ENCODE results near the gene TMEM190. TPM values are rescaled to one million over a fixed set of nuclear protein-coding genes. Genes with fewer than 3 reads are reported as not detected.

TMEM190 gene
- total RNA-seq, 1 donor from 2014 or later, result not detected

GRCh38 chr19:55385724-55386492 is 9.3 kb downstream of the TMEM190 start, which contains the start of gene RPL28:
TSS of gene RPL28 (plus strand) at chr19:55385932. CDS start at chr19:55386358, 426 bp downstream.
- peaks cover 38% of the 10 kb centered on the region for H3K4me1 ChIP-seq
- ATAC-seq (peak; percentile 89), DNase-seq (peak; percentile 98)
- H3K27ac ChIP-seq, result peak within 1 kb of the TSS; percentile 93
- H3K36me3 ChIP-seq, result peaks cover 34% of the 10 kb centered on the region
- no peaks in the 10 kb centered on the region for H3K9me3 ChIP-seq
- intact Hi-C loops (cut with DNase I), result no loop called here
- peak within 1 kb of the TSS; percentile 96 for H3K4me3 ChIP-seq
- no peaks in the 10 kb centered on the region for H3K27me3 ChIP-seq
- TF ChIP-seq CTCF (IDR thresholded peaks at IDR 0.05), result no peak

- TF ChIP-seq CTCF (IDR thresholded peaks at IDR 0.05), result no peak
- Histone ChIP-seq H3K4me1 (peaks cover 38% of the 10 kb centered on the region), H3K9me3 (no peaks in the 10 kb centered on the region), H3K27me3 (no peaks in the 10 kb centered on the region), H3K27ac (peak overlapping the region; percentile 93), H3K4me3 (peak overlapping the region; percentile 96), H3K36me3 (peaks cover 37% of the 10 kb centered on the region)
- DNase-seq (no peak), ATAC-seq (no peak)
- intact Hi-C loops (cut with DNase I), result no loop called here
Measured at GRCh38 chr19:55386493-55386971, 9.9 kb downstream of the TMEM190 start.

- no peak for ATAC-seq
- peaks cover 43% of the 10 kb centered on the region for H3K36me3 ChIP-seq
- peaks cover 36% of the 10 kb centered on the region for H3K4me1 ChIP-seq
- no peak overlapping the region for H3K27ac ChIP-seq
- no peaks in the 10 kb centered on the region for H3K9me3 ChIP-seq
- no peak for DNase-seq
- H3K4me3 ChIP-seq, result peak overlapping the region; percentile 96
- H3K27me3 ChIP-seq, result no peaks in the 10 kb centered on the region
- TF ChIP-seq CTCF (IDR thresholded peaks at IDR 0.05), result no peak
- intact Hi-C loops (cut with DNase I), result no loop called here
Measured at GRCh38 chr19:55387736-55388497, 11.3 kb downstream of the TMEM190 start.

GRCh38 chr19:55389386-55390317 is 13.0 kb downstream of the TMEM190 start:
- intact Hi-C loops (cut with DNase I), result no loop called here

More at GRCh38 chr19:55389386-55390317, 13.0 kb downstream of the TMEM190 start:
- H3K4me3 ChIP-seq, result no peak overlapping the region
- H3K36me3 ChIP-seq, result peaks cover 43% of the 10 kb centered on the region
- H3K9me3 ChIP-seq, result no peaks in the 10 kb centered on the region
- TF ChIP-seq CTCF (IDR thresholded peaks at IDR 0.05), result no peak
- DNase-seq (no peak), ATAC-seq (no peak)
- no peak overlapping the region for H3K27ac ChIP-seq
- H3K27me3 ChIP-seq, result no peaks in the 10 kb centered on the region
- H3K4me1 ChIP-seq, result peaks cover 29% of the 10 kb centered on the region

Measured in upper lobe of right lung (tissue), 1 donor.